Activated naive CD8-positive, alpha-beta T cell (primary cell): ENCODE measurements around the gene DRAXIN.

ENCODE experiments used
- H3K27ac Mint-ChIP-seq: one replicate; pipeline ENCODE4 v1.8.0; 2021; ENCODE audit warnings: mixed read lengths
- H3K27me3 Mint-ChIP-seq: one replicate; pipeline ENCODE4 v1.8.0; 2021; ENCODE audit warnings: mixed read lengths
- H3K36me3 Mint-ChIP-seq: one replicate; pipeline ENCODE4 v1.8.0; 2021; ENCODE audit warnings: mixed read lengths
- H3K4me1 Mint-ChIP-seq: one replicate; pipeline ENCODE4 v1.8.0; 2021; ENCODE audit warnings: low read depth, mixed read lengths
- H3K4me3 Mint-ChIP-seq: one replicate; pipeline ENCODE4 v1.8.0; 2021; ENCODE audit warnings: mild to moderate bottlenecking, mixed read lengths
- H3K9me3 Mint-ChIP-seq: one replicate; pipeline ENCODE4 v1.8.0; 2021; ENCODE audit warnings: low read depth, mixed read lengths

Gene DRAXIN

DNA sequence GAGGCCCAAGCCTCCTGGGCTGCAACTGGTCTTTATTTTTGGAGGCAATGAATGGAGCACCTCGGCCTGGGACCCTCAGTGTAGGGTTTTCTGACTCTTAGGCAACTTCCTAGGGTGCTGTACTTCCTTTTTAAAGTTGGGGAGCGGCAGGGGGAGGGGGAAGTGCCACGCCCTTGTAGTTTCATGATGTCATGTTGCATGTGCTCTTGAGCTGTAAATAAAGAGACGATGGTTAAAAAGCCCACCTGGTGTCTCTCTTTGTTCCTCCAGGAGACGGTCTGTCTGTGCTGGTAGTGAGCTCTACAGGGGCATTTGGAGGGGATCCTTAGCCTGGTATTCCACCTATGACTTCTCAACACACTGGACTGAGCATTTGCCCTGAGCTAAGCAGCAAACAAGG, 34.1 kb downstream of the DRAXIN start:
- peaks cover 22% of the 10 kb centered on the region for H3K4me1 Mint-ChIP-seq
- H3K36me3 Mint-ChIP-seq, result no peaks in the 10 kb centered on the region
- no peak overlapping the region for H3K27ac Mint-ChIP-seq
- H3K9me3 Mint-ChIP-seq, result no peaks in the 10 kb centered on the region
- H3K4me3 Mint-ChIP-seq, result no peak overlapping the region
- no peaks in the 10 kb centered on the region for H3K27me3 Mint-ChIP-seq

DNA sequence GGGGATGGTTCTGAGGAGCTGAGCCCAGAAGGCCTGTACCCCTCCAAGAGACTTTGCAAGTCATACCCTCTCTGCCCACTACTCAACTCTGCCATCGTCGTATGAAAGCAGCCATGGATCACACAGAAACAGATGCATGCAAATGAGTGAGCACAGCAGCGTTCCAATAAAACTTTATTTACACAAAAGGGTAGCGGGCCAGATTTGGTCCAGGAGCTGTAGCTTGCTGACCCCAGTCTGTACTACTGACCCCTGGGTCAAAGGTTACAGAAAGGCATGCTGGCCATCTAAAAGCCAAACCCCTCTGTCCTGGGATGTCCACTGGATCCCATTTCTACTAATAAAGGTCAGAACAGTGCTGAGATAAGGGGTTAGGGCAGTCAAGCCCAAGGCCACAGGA, 35.6 kb downstream of the DRAXIN start:
- Mint-ChIP-seq H3K4me3 (no peak overlapping the region), H3K27me3 (no peaks in the 10 kb centered on the region), H3K4me1 (peaks cover 37% of the 10 kb centered on the region), H3K9me3 (no peaks in the 10 kb centered on the region), H3K27ac (no peak overlapping the region), H3K36me3 (no peaks in the 10 kb centered on the region)

DNA sequence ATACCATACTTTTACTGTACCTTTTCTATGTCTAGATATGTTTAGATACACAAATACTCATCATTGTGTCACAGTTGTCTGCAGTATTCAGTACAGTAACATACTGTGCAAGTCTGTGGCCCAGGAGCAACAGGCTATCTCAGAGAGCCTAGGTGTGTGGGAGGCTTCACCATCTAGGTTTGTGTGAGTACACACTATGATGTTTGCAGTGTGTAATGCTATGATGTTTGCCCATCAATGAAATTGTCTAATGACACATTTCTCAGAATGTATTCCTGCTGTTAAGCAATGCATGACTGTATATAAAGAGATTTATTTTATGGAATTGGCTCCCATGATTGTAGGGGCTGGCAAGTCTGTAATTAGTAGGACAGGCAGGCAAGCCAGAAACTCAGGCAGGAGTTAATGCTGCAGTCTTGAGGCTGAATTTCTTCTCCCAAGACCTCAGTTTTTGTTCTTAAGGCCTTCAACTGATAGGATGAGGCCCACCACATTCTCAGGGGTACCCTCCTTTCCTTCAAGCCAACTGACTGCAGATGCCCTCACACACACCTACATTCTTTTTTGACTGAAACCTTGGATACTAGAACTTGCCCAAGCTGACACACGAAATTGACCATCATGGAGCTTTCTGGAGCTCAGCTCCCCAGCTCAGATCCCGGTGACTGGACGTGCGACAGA, 36.8 kb downstream of the DRAXIN start:
- Mint-ChIP-seq H3K27me3 (no peaks in the 10 kb centered on the region), H3K36me3 (no peaks in the 10 kb centered on the region), H3K4me1 (peaks cover 46% of the 10 kb centered on the region), H3K4me3 (no peak overlapping the region), H3K27ac (no peak overlapping the region), H3K9me3 (no peaks in the 10 kb centered on the region)

DNA sequence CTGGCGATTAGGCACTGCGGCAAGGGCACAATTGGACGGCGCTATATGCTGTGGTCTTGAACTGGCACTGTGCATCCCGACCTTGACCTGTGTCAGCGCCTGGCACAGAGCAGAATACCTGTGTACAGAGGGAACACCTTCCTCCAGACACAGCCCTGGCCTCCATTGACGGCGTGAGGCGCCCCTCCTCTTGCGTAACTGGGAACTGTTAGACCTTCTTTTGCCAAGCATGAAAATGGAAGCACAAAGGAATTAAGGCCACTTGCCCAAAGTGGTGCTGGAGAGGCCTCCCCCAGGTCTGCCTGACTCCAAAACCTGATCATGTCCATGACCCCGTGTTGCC, 37.6 kb downstream of the DRAXIN start:
- Mint-ChIP-seq H3K4me3 (peak overlapping the region; percentile 23), H3K36me3 (no peaks in the 10 kb centered on the region), H3K4me1 (peaks cover 46% of the 10 kb centered on the region), H3K9me3 (no peaks in the 10 kb centered on the region), H3K27ac (no peak overlapping the region), H3K27me3 (no peaks in the 10 kb centered on the region)

DNA sequence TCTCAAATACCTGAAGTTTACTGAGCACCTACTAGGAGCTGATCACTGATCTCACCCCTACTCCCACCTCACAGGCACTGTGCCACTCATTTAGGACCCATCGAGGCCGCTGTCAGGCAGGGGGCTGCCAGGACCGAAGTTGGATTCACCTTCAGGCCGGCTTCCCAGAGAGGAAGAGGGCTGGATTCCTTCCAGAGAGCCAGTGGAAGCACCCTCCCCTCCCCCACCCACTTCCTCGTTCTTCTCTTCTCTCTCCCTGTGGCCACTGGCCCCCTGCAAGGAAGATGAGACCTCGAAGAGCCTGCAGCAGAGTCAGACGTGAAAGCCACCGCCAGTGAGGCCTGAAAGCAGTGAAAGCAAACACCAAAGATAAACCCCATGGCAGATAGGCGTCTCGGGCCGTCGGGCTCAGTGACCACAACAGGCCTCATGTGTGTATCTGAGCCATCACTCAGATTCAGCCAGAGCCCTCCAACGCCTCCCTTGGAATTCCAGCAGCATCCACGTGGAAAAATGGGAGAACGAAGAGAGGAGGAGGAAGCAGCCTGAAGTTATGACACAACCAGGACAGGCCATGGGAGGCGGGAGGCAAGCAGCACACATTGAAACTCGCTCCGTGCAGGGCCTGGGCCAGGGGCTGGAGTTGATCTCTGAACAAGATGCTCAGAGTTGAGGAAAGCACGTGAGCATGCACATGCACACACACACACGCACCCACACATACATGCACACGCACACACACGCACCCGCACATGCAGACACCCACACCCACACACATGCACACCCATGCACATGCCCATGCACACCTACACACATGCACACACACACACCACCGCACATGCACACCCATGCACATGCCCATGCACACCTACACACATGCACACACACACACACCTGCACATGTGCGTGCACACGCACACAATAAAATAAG, 38.3 kb downstream of the DRAXIN start:
- Mint-ChIP-seq H3K4me3 (peak overlapping the region; percentile 79), H3K27ac (peak overlapping the region; percentile 73), H3K27me3 (no peaks in the 10 kb centered on the region), H3K36me3 (no peaks in the 10 kb centered on the region), H3K4me1 (peaks cover 46% of the 10 kb centered on the region), H3K9me3 (no peaks in the 10 kb centered on the region)

DNA sequence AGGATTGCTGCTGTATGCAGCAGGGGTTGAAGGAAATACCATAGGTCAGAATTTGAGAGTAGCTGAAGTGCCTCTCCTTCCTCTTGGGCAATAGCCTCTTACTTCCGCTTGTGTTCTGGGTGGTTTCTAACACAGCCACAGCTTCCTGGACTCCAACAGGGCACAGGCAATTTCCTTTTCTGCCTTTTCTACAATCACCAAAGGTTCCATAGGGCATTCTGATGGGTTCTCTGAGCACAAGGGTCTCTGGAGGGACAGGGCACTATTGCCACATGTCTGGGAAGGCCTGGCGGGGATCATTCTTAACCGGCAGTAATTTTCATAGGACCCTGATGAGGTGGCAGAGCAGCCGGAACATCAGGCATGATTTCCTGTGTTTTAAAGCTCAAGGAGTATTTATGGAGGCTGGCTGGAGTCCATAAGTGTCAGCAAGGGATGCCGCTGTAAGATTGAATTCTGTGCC, 39.0 kb downstream of the DRAXIN start:
- no peaks in the 10 kb centered on the region for H3K9me3 Mint-ChIP-seq
- peak overlapping the region; percentile 79 for H3K4me3 Mint-ChIP-seq
- peaks cover 46% of the 10 kb centered on the region for H3K4me1 Mint-ChIP-seq
- no peaks in the 10 kb centered on the region for H3K27me3 Mint-ChIP-seq
- H3K36me3 Mint-ChIP-seq, result no peaks in the 10 kb centered on the region
- peak overlapping the region; percentile 73 for H3K27ac Mint-ChIP-seq

DNA sequence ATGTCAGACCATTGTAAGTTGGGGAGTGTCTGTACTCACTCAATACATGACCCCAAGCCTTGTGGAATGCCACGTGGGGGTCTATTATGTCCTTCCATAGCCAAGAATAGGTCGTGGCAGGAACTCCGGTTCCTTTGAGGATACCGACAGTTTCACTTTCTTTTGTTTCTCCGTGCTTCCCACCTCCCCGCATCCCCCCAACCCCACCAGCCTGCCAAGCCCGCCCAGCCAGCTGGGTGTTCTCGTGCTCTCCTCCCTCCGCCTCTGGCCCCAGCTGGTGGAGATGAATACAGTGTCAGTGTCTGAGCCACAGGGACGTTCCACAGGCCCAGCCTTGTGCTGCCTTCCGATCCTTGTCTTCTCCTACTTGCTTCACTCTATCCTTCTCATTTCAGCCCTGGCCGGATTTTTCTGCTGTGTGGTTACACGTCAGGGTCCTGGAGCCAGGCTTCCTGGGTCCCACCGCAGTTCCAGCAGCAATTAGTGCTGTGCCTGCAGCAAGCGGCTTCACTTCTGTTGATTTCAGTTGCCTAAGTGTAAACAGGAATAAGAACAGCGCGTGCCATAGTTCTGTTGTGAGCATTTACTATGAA, 40.3 kb downstream of the DRAXIN start:
- Mint-ChIP-seq H3K4me3 (peak overlapping the region; percentile 82), H3K9me3 (no peaks in the 10 kb centered on the region), H3K4me1 (peaks cover 50% of the 10 kb centered on the region), H3K27ac (peak overlapping the region; percentile 88), H3K27me3 (no peaks in the 10 kb centered on the region), H3K36me3 (no peaks in the 10 kb centered on the region)

DNA sequence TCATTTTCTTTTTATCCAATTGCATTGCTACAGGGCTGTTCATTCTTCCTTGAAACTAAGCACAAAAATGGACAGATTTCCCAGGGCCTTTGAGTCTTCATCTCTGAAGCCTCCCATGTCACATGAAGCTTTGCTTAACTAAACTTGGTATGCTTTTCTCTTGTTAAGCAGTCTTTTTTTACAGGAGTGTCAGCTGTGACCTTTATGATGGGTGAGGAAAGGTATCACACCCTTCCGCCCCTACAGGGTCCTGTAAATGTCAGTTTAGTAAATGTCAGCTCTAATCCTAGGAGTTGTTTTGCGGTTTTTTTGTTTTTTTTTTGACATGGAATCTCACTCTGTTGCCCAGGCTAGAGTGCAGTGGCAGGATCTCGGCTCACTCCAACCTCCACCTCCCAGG, 41.8 kb downstream of the DRAXIN start:
- Mint-ChIP-seq H3K9me3 (no peaks in the 10 kb centered on the region), H3K27me3 (no peaks in the 10 kb centered on the region), H3K36me3 (no peaks in the 10 kb centered on the region), H3K4me1 (peaks cover 64% of the 10 kb centered on the region), H3K4me3 (no peak overlapping the region), H3K27ac (peak overlapping the region; percentile 22)

DNA sequence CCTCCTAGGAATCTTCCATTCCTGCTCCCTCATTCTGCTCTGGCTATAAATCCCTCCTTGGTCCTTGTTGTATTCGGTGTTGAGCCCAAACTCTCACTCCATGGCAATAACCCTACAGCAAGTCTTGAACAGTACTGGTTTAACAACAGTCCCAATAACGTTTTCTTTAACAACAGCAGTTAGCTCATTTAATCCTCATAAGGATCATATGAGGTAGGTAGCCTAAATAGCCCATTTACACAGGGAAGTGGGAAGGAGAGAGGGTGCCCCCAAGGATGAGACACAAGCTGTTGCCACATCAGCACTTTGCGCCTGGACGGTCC, 44.0 kb downstream of the DRAXIN start:
- H3K9me3 Mint-ChIP-seq, result no peaks in the 10 kb centered on the region
- H3K4me3 Mint-ChIP-seq, result peak overlapping the region; percentile 92
- no peaks in the 10 kb centered on the region for H3K36me3 Mint-ChIP-seq
- H3K27ac Mint-ChIP-seq, result peak overlapping the region; percentile 64
- H3K4me1 Mint-ChIP-seq, result peaks cover 67% of the 10 kb centered on the region
- no peaks in the 10 kb centered on the region for H3K27me3 Mint-ChIP-seq

DNA sequence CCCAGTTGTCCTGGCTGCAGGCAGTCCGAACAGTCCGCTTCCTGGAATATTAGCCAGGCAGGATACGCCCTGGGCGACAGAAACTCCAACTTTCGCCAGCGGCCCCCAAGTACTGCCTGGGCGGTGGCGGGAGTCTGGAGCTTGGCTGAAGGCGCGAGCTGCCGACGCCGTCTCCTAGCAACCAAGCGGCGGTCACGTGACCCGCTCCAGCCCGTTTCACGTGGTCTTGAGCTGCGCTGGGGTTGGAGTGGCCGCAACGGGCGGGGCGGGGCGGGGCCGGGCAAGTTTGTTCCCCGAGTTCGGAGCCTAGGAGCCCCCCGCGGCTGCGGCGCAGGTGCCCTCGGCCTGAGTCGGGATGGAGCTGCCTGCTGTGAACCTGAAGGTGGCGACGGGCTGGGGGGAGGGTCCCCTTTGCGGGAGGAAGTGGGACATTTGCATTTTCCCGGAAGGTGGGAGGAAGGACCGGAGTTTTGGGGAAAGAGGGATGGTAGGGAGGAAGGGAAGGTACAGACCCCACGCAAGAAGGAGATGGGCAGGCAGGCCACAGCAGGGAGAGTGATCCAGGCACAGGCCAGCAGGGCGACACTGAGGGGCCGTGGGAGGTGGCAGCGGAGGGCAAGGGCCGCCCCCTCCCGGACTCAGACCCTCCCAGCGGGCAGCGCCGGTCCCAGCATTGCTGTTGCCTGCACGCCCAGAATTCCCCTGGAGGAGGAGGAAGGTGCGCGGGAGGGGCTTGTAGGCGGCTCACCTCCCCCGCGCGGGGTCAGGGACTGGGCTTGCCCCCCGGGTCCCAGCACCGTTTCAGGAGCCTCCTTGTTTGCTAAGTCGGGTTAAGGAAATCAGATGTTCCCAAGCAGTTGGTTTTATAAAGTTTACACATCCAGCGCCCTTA, 44.6 kb downstream of the DRAXIN start, which contains the start of gene AGTRAP:
TSS of gene AGTRAP (plus strand) at position 283 of the 892 bp plus-strand sequence. CDS start at position 356, 73 bp downstream.
- Mint-ChIP-seq H3K9me3 (no peaks in the 10 kb centered on the region), H3K4me3 (peak within 1 kb of the TSS; percentile 92), H3K27me3 (no peaks in the 10 kb centered on the region), H3K27ac (peak within 1 kb of the TSS; percentile 81), H3K4me1 (peaks cover 67% of the 10 kb centered on the region), H3K36me3 (no peaks in the 10 kb centered on the region)

DNA sequence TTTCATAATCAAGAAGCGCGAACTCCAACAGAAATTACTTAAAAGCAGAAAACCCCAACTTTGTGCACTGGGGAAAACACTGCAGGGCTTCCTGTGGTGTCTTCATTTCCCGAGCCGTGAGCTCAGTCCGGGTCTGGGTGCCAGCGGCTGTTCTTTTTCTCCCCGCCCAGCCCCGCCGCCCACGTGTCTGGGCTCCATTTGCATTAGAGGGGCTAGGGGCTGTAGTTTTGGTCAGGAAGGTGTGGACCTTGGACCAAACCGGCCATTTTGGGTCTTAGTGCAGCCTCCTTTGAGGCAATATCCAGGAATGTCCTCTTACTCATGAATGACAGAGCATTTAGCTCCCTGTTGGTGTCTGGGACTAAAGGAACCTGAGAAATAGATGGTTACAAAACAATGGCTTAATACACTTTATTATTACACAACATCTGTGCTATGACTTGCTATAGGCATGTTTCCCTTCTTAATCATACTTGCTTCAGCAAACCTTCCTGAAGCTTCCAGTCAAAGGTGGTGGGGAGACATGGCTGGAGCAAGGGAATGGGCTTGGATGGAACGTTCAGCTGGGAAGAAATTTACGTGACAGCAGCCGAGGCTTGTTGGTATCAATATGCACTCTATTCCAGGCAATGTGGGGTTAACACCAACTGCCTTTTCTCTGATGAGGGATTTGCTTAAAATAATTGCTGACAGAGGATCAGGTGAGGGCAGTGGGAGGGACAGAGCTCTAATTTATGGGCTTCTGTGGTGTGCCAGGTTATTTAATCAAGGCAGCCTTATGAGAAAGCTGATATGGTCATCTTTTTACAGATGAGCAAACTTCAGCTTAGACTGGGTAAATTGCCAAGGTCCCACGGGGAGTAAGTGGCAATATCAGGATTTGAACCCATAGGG, 45.5 kb downstream of the DRAXIN start:
- H3K4me1 Mint-ChIP-seq, result peaks cover 67% of the 10 kb centered on the region
- H3K27me3 Mint-ChIP-seq, result no peaks in the 10 kb centered on the region
- peak overlapping the region; percentile 92 for H3K4me3 Mint-ChIP-seq
- peak overlapping the region; percentile 59 for H3K27ac Mint-ChIP-seq
- no peaks in the 10 kb centered on the region for H3K36me3 Mint-ChIP-seq
- no peaks in the 10 kb centered on the region for H3K9me3 Mint-ChIP-seq

DNA sequence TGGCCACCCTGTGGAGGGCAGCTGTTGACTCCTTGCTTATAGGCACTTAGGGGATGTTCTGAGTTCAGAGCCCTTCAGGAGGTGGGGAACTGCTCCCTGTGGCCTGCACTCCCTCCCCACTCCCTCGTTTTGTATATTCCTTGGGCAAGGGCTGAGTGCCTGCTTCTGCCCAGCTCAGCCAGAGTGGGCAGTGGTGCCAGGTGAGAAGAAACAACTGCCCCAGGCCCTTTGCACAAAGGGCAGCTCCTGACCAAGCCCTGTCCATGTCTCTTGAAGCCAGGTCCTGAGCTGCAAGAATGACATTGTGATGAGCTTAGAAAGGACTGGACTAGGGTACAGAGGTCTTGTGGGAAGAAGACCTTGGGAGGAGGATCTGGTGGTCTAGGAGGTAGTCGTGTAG, 46.6 kb downstream of the DRAXIN start:
- Mint-ChIP-seq H3K27ac (peak overlapping the region; percentile 50), H3K36me3 (no peaks in the 10 kb centered on the region), H3K9me3 (no peaks in the 10 kb centered on the region), H3K27me3 (no peaks in the 10 kb centered on the region), H3K4me3 (peak overlapping the region; percentile 22), H3K4me1 (peaks cover 66% of the 10 kb centered on the region)

DNA sequence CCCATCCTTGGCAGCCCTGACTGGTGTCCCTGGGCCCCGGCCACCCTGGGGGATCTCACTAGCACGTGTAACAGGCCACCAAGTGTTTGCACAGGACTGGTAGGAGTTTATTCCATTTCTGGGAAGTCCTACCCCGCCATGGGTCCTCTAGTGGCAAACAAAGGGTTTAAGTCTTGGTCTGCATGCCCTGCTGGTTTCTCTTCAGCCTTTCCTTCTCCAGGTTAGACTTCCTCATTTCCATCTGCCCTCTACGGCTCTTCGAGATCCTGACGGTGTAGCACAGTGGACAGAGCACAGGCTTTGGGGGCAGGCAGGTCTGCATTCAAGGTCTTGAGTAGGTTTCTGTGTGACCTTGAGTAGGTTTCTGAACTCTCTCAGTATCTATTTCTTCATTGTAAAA, 47.3 kb downstream of the DRAXIN start:
- H3K4me3 Mint-ChIP-seq, result no peak overlapping the region
- H3K27me3 Mint-ChIP-seq, result no peaks in the 10 kb centered on the region
- H3K27ac Mint-ChIP-seq, result no peak overlapping the region
- no peaks in the 10 kb centered on the region for H3K9me3 Mint-ChIP-seq
- H3K4me1 Mint-ChIP-seq, result peaks cover 64% of the 10 kb centered on the region
- no peaks in the 10 kb centered on the region for H3K36me3 Mint-ChIP-seq
